Skeletal muscle tissue (tissue), 4 donors: ENCODE data around the gene PKD2L2. TPM values are rescaled to one million over a fixed set of nuclear protein-coding genes. Genes with fewer than 3 reads are reported as not detected.
"Not testable (repeated sequence)": the region's sequence is repeated elsewhere in the genome, so short reads cannot be mapped to it uniquely, and the experiment has no call there.

ENCODE experiments used
- H3K27ac ChIP-seq: one replicate; pipeline ENCODE4 v1.7.0; 2013; ENCODE audit warnings: mild to moderate bottlenecking, low read depth, low read length, inconsistent platforms
- H3K27me3 ChIP-seq, 3 donors: one replicate each; pipeline ENCODE4 v1.7.0; 2013; ENCODE audit warnings: low read length in 3 of 3; ENCODE audit not compliant: control insufficient read depth in 3 of 3, insufficient read depth in 3 of 3
- H3K36me3 ChIP-seq, 3 donors: one replicate each; pipeline ENCODE4 v1.7.0; 2013; ENCODE audit warnings: low read length in 3 of 3; ENCODE audit not compliant: control insufficient read depth in 3 of 3, insufficient read depth in 3 of 3
- H3K4me1 ChIP-seq, 3 donors: one replicate each; pipeline ENCODE4 v1.7.0; 2013; ENCODE audit warnings: low read length in 3 of 3, mild to moderate bottlenecking in 3 of 3; ENCODE audit not compliant: control insufficient read depth in 3 of 3, insufficient read depth in 3 of 3
- H3K4me3 ChIP-seq, 3 donors: one replicate each; pipeline ENCODE4 v1.7.0; 2013; ENCODE audit warnings: low read length in 3 of 3
- H3K9ac ChIP-seq, 3 donors: one replicate each; pipeline ENCODE4 v1.7.0; 2013; ENCODE audit warnings: low read length in 3 of 3, mild to moderate bottlenecking in 3 of 3, moderate library complexity in 2 of 3, low read depth in 1 of 3
- H3K9me3 ChIP-seq, 3 donors: one replicate each; pipeline ENCODE4 v1.7.0; 2013; ENCODE audit warnings: low read length in 3 of 3; ENCODE audit not compliant: control insufficient read depth in 3 of 3
- total RNA-seq: library from RNA; depleted of rRNA; stranded (reverse); fragments of >200 nt; gene quantifications from one replicate; pipeline ENCODE4 v1.2.3, GENCODE V29; 2014
- donor health status: Osteomylitis.

The PKD2L2 gene
- total RNA-seq, result 2.6 TPM

- no peaks in the 10 kb centered on the region for H3K9me3 ChIP-seq
- peaks cover 8 to 18% (median 13%) of the 10 kb centered on the region in 3 donors for H3K36me3 ChIP-seq
- peak within 1 kb of the TSS; percentile 51 to 67 (median 65) for H3K4me3 ChIP-seq
- H3K9ac ChIP-seq, result peak within 1 kb of the TSS; percentile 55 to 77 (median 70)
- no peaks in the 10 kb centered on the region for H3K27me3 ChIP-seq
- H3K4me1 ChIP-seq, result peaks cover 2 to 11% (median 9%) of the 10 kb centered on the region in 3 donors
- peak within 1 kb of the TSS; percentile 82 for H3K27ac ChIP-seq
These were observed at the start of gene PKD2L2 for GRCh38 chr5:137888863-137889759. Gene PKD2L2 (plus strand): TSS chr5:137889457. CDS start chr5:137889492, 35 bp downstream.

DNA sequence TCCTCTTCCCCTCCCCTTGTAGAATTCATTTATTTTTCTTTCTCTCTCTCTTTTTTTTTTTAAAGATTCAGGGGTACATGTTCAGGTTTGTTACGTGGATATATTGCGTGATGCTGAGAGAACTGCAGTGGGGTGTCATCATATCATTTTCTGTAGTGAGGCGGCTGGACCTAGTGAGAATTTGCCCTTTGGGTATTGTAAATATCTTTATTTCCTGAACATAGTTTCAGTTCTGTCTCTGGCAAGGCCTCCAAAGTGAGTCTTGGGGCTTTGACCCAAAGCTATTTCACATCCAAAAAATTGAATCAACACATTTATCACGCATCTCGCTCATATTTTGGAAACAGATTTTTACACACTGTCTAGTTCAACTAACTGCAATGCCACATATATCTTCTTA lies 47.0 kb upstream of the PKD2L2 start:
- peaks cover 17 to 28% (median 20%) of the 10 kb centered on the region in 3 donors for H3K4me1 ChIP-seq
- peak overlapping the region; percentile 66 for H3K27ac ChIP-seq
- H3K9me3 ChIP-seq, result no peaks in the 10 kb centered on the region
- no peaks in the 10 kb centered on the region for H3K27me3 ChIP-seq
- H3K4me3 ChIP-seq, result no peak overlapping the region
- peak overlapping the region in 1 of 3 donors; percentile 48 for H3K9ac ChIP-seq
- H3K36me3 ChIP-seq, result no peaks in the 10 kb centered on the region

DNA sequence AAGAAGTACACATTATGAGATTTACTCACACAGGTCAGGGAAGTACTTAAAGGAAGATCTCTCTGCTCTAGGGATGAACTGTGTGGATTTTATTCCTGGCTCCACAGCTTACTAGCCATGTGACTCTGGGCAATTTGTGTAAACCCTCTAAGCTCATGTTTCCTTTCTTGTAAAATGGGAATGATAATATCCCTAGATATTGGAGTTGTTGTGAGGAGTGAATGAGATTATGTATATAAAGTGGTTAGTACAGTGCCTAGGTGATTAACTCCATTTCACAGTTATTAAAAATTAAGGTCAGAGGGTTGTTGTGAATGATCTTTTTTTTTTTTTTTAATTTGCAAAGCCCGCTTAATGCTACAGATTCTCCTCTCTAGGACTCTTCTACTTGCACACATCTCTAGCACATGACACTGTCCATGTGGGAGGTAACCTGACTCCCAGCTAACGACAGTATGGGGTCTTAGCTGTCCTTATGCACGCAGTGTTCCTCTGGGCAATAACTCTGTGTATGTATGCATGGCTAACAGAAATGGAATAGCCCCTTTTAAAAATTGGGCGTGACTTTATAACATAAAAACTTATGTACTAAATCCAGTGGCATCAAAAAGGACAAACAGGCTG lies 45.5 kb upstream of the PKD2L2 start:
- H3K9ac ChIP-seq, result no peak overlapping the region
- peak overlapping the region; percentile 92 for H3K27ac ChIP-seq

GRCh38 chr5:137845472-137845871 lies 43.8 kb upstream of the PKD2L2 start:
- Histone ChIP-seq H3K9ac (peak overlapping the region in 1 of 3 donors; percentile 18), H3K4me3 (no peak overlapping the region), H3K27ac (peak overlapping the region; percentile 92), H3K27me3 (no peaks in the 10 kb centered on the region), H3K36me3 (no peaks in the 10 kb centered on the region), H3K9me3 (no peaks in the 10 kb centered on the region), H3K4me1 (peaks cover 17 to 29% (median 18%) of the 10 kb centered on the region in 3 donors)

More for the DNA sequence above, 45.5 kb upstream of the PKD2L2 start:
- H3K36me3 ChIP-seq, result no peaks in the 10 kb centered on the region
- peak overlapping the region in 1 of 3 donors; percentile 16 for H3K4me3 ChIP-seq
- no peaks in the 10 kb centered on the region for H3K27me3 ChIP-seq
- H3K4me1 ChIP-seq, result peaks cover 17 to 30% (median 20%) of the 10 kb centered on the region in 3 donors
- H3K9me3 ChIP-seq, result no peaks in the 10 kb centered on the region

- Histone ChIP-seq H3K4me3 (peak overlapping the region in 2 of 3 donors; percentile 19 to 61), H3K9me3 (no peaks in the 10 kb centered on the region), H3K9ac (peak overlapping the region; percentile 69 to 79 (median 74)), H3K27ac (peak overlapping the region; percentile 90), H3K27me3 (no peaks in the 10 kb centered on the region), H3K36me3 (no peaks in the 10 kb centered on the region), H3K4me1 (peaks cover 17 to 23% (median 18%) of the 10 kb centered on the region in 3 donors)
These were observed 41.6 kb upstream of the PKD2L2 start for GRCh38 chr5:137847687-137848086.

DNA sequence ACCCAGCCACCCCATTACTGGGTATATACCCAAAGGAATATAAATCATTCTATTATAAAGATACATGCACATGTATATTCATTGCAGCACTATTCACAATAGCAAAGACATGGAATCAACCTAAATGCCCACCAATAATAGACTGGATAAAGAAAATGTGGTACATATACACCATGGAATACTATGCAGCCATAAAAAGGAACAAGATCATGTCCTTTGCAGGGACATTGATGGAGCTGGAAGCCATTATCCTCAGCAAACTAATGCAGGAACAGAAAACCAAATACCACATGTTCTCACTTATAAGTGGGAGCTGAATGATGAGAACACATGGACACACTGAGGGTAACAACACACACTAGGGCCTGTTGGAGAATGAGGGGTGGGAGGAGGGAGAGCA lies 36.1 kb upstream of the PKD2L2 start:
- not testable (repeated sequence) for H3K27me3 ChIP-seq, H3K36me3 ChIP-seq, H3K27ac ChIP-seq, H3K9me3 ChIP-seq, H3K4me3 ChIP-seq, H3K9ac ChIP-seq
- H3K4me1 ChIP-seq, result peaks cover 7 to 19% (median 14%) of the 10 kb centered on the region in 3 donors

- Histone ChIP-seq H3K36me3 (no peaks in the 10 kb centered on the region), H3K27ac (peak overlapping the region; percentile 49)
These were observed 33.1 kb upstream of the PKD2L2 start for GRCh38 chr5:137856201-137856600.

GRCh38 chr5:137856916-137857862 lies 32.1 kb upstream of the PKD2L2 start:
- no peaks in the 10 kb centered on the region for H3K36me3 ChIP-seq
- peaks cover 11 to 24% (median 12%) of the 10 kb centered on the region in 3 donors for H3K4me1 ChIP-seq
- H3K27ac ChIP-seq, result peak overlapping the region; percentile 83
- no peaks in the 10 kb centered on the region for H3K9me3 ChIP-seq
- no peaks in the 10 kb centered on the region for H3K27me3 ChIP-seq
- peak overlapping the region; percentile 63 to 68 (median 66) for H3K9ac ChIP-seq
- H3K4me3 ChIP-seq, result peak overlapping the region; percentile 6 to 53 (median 38)

More at GRCh38 chr5:137856201-137856600, 33.1 kb upstream of the PKD2L2 start:
- H3K9me3 ChIP-seq, result no peaks in the 10 kb centered on the region
- H3K4me1 ChIP-seq, result peaks cover 11 to 20% (median 12%) of the 10 kb centered on the region in 3 donors
- H3K27me3 ChIP-seq, result no peaks in the 10 kb centered on the region
- H3K9ac ChIP-seq, result no peak overlapping the region
- no peak overlapping the region for H3K4me3 ChIP-seq

- H3K36me3 ChIP-seq, result no peaks in the 10 kb centered on the region
- H3K4me3 ChIP-seq, result peak overlapping the region; percentile 6 to 53 (median 38)
- H3K27ac ChIP-seq, result peak overlapping the region; percentile 83
- H3K9me3 ChIP-seq, result no peaks in the 10 kb centered on the region
- peaks cover 11 to 24% (median 12%) of the 10 kb centered on the region in 3 donors for H3K4me1 ChIP-seq
- H3K27me3 ChIP-seq, result no peaks in the 10 kb centered on the region
- H3K9ac ChIP-seq, result peak overlapping the region; percentile 63 to 68 (median 66)
These were observed 30.9 kb upstream of the PKD2L2 start for GRCh38 chr5:137858223-137858916.
